HEK293 (cell line): ENCODE data around the gene WDR36.

Source experiments
- CTCF ChIP-seq: fragments of 450-650 bp; formaldehyde crosslinking; IDR thresholded peaks from 2 replicates; pipeline ENCODE4 v1.5.1; 2016; ENCODE audit warnings: missing biosample characterization, missing genetic modification characterization
- ZNF274 ChIP-seq, 2 experiments: fragments of 200-500 bp in 1 of 2; fragments of 450-650 bp in 1 of 2; sonication (Bioruptor generic) in 1 of 2; formaldehyde crosslinking in 1 of 2; IDR thresholded peaks; 2 replicates each; pipeline versions ENCODE4 v1.5.1 to v1.6.1; 2014 to 2016; ENCODE audit warnings: borderline replicate concordance in 1 of 2, inconsistent platforms in 1 of 2, low read length in 1 of 2, missing biosample characterization in 1 of 2, missing genetic modification characterization in 1 of 2
- ZNF830 ChIP-seq: fragments of 450-650 bp; IDR thresholded peaks from 2 replicates; pipeline ENCODE4 v1.5.0; 2018; ENCODE audit warnings: missing biosample characterization, missing genetic modification characterization, low read depth, mild to moderate bottlenecking, moderate library complexity
- TF ChIP-seq, protein P1 (sequence below): fragments of 450-650 bp; formaldehyde crosslinking; IDR thresholded peaks from 2 replicates; pipeline ENCODE4 v1.5.1; 2016; ENCODE audit warnings: missing biosample characterization, missing genetic modification characterization

DNA sequence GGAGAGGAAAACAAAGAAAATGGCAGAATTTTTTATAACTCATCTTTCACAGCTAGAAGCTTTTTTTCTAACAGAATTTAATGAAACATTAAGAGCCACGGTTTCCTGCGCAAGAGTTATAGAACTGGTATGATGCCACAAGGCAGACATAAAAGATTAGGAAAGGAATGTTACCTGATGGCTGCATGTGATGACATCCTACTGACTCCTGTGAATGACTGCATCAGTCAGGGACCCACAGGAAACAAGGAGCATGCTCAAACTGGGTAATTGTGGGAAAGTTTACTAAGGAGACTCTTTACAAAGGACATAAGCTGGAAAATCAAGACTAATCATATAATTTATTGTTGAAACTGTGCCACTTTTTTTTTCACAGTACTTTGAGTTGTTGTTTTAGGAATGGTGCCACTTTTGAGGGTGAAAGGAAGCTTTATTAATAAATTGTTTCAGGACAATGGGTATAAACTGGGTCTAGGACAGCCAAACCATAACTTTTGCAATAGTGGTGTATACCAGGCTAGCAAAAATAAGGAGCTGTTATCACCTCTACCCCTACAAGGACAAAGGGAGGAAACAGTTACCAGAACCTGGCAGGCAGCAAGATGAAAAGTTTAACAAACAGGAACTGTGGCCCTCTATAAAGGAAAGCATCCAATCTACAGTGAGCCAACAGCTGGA, 25.7 kb upstream of the WDR36 start:
- TF ChIP-seq ZNF830 = no peak
- TF ChIP-seq CTCF (tag by site-specific recombination) = no peak
- no peak for TF ChIP-seq ZNF274 (IDR thresholded peaks at IDR 0.05; ENCODE audit: low read length)
- TF ChIP-seq ZNF274 (tag by site-specific recombination; IDR thresholded peaks at IDR 0.05; ENCODE audit: borderline replicate concordance) = no peak
- TF ChIP-seq, protein P1, sequence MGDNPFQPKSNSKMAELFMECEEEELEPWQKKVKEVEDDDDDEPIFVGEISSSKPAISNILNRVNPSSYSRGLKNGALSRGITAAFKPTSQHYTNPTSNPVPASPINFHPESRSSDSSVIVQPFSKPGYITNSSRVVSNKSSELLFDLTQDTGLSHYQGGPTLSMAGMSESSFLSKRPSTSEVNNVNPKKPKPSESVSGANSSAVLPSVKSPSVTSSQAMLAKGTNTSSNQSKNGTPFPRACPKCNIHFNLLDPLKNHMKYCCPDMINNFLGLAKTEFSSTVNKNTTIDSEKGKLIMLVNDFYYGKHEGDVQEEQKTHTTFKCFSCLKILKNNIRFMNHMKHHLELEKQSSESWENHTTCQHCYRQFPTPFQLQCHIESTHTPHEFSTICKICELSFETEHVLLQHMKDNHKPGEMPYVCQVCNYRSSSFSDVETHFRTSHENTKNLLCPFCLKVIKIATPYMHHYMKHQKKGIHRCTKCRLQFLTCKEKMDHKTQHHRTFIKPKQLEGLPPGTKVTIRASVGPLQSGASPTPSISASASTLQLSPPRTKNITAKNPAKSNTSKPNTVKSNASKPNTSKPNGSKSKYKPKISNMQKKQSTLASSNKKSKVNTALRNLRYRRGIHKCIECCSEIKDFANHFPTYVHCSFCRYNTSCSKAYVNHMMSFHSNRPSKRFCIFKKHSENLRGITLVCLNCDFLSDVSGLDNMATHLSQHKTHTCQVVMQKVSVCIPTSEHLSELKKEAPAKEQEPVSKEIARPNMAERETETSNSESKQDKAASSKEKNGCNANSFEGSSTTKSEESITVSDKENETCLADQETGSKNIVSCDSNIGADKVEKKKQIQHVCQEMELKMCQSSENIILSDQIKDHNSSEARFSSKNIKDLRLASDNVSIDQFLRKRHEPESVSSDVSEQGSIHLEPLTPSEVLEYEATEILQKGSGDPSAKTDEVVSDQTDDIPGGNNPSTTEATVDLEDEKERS (tag by site-specific recombination) = no peak
